GM18951 (cell line): Measurements from ENCODE around the gene TAX1BP1.

Source experiments
- POLR2A ChIP-seq: IDR thresholded peaks from 4 replicates; pipeline ENCODE4 v1.6.1; 2011; ENCODE audit warnings: mild to moderate bottlenecking; ENCODE audit not compliant: insufficient read length, insufficient read depth; ENCODE audit errors: extremely low read depth
- in situ Hi-C: fragments of 300-500 bp; cut with MboI; formaldehyde crosslinking; loops from one replicate; pipeline ENCODE4 v1.12.0; 2022; ENCODE audit warnings: low sequenced_read_pairs, mixed read lengths, inconsistent platforms; ENCODE audit not compliant: unreplicated experiment

TAX1BP1 gene

GRCh38 chr7:27860800-27861199 is 120.8 kb downstream of the TAX1BP1 start:
- in situ Hi-C loops = no loop called here
- no peak for TF ChIP-seq POLR2A

- in situ Hi-C loops = no loop called here
- TF ChIP-seq POLR2A = no peak
These were observed 121.8 kb downstream of the TAX1BP1 start for GRCh38 chr7:27861747-27862146.

- TF ChIP-seq POLR2A = no peak
- in situ Hi-C loops = no loop called here
These were observed 123.9 kb downstream of the TAX1BP1 start for GRCh38 chr7:27863880-27864279.

- in situ Hi-C loops = no loop called here
- TF ChIP-seq POLR2A = no peak
These were observed 126.3 kb downstream of the TAX1BP1 start for GRCh38 chr7:27866256-27866655.

- no peak for TF ChIP-seq POLR2A
- in situ Hi-C loops = no loop called here
These were observed 127.1 kb downstream of the TAX1BP1 start for GRCh38 chr7:27866828-27867672.

- in situ Hi-C loops = no loop called here
- TF ChIP-seq POLR2A = no peak
These were observed 128.2 kb downstream of the TAX1BP1 start for GRCh38 chr7:27868131-27868550.

GRCh38 chr7:27869056-27869455 is 129.1 kb downstream of the TAX1BP1 start:
- TF ChIP-seq POLR2A = no peak

GRCh38 chr7:27870595-27870994 is 130.6 kb downstream of the TAX1BP1 start:
- no peak for TF ChIP-seq POLR2A
- in situ Hi-C loops = no loop called here

More at GRCh38 chr7:27869056-27869455, 129.1 kb downstream of the TAX1BP1 start:
- in situ Hi-C loops = no loop called here

- in situ Hi-C loops = no loop called here
- no peak for TF ChIP-seq POLR2A
These were observed 131.1 kb downstream of the TAX1BP1 start for GRCh38 chr7:27871086-27871485.

- in situ Hi-C loops = no loop called here
- no peak for TF ChIP-seq POLR2A
These were observed 131.9 kb downstream of the TAX1BP1 start for GRCh38 chr7:27871866-27872265.

- in situ Hi-C loops = no loop called here
These were observed 132.7 kb downstream of the TAX1BP1 start for GRCh38 chr7:27872356-27873275.

GRCh38 chr7:27873981-27874957 is 134.3 kb downstream of the TAX1BP1 start:
- in situ Hi-C loops = no loop called here

More at GRCh38 chr7:27872356-27873275, 132.7 kb downstream of the TAX1BP1 start:
- no peak for TF ChIP-seq POLR2A

More at GRCh38 chr7:27873981-27874957, 134.3 kb downstream of the TAX1BP1 start:
- no peak for TF ChIP-seq POLR2A
